Neutrophil (primary cell): ENCODE results near the gene TMEM229B.

Experiments
- H3K27ac ChIP-seq: fragments of 200-600 bp; sonication (generic); 2 replicates; pipeline ENCODE4 v1.5.1; 2016; ENCODE audit warnings: mild to moderate bottlenecking, moderate library complexity
- H3K27me3 ChIP-seq: fragments of 200-600 bp; sonication (generic); 2 replicates; pipeline ENCODE4 v1.6.0; 2016; ENCODE audit warnings: mild to moderate bottlenecking
- H3K36me3 ChIP-seq: fragments of 200-600 bp; sonication (generic); 2 replicates; pipeline ENCODE4 v1.5.1; 2017
- H3K4me1 ChIP-seq, 2 experiments: fragments of 200-600 bp in 1 of 2; sonication (generic) in 1 of 2; 1 replicate in 1 of 2; 2 replicates in 1 of 2; pipeline versions ENCODE4 v1.5.1 to v1.6.1; 2013 to 2016; ENCODE audit warnings: low read depth in 1 of 2, low read length in 1 of 2, mild to moderate bottlenecking in 1 of 2, moderate library complexity in 1 of 2; ENCODE audit not compliant: control insufficient read depth in 1 of 2, insufficient read depth in 1 of 2
- H3K4me3 ChIP-seq, 2 experiments: fragments of 200-600 bp in 1 of 2; sonication (generic) in 1 of 2; 1 replicate in 1 of 2; 2 replicates in 1 of 2; pipeline ENCODE4 v1.5.1; 2013 to 2016; ENCODE audit warnings: low read depth in 1 of 2, low read length in 1 of 2, mild to moderate bottlenecking in 1 of 2, moderate library complexity in 1 of 2
- H3K9me3 ChIP-seq: fragments of 200-600 bp; sonication (generic); 2 replicates; pipeline ENCODE4 v1.5.1; 2016
- TF ChIP-seq, protein P1 (sequence below): fragments of 200-600 bp; sonication (generic); IDR thresholded peaks from 2 replicates; pipeline ENCODE4 v1.5.1; 2016; ENCODE audit warnings: antibody characterized with exemption

The TMEM229B gene

DNA sequence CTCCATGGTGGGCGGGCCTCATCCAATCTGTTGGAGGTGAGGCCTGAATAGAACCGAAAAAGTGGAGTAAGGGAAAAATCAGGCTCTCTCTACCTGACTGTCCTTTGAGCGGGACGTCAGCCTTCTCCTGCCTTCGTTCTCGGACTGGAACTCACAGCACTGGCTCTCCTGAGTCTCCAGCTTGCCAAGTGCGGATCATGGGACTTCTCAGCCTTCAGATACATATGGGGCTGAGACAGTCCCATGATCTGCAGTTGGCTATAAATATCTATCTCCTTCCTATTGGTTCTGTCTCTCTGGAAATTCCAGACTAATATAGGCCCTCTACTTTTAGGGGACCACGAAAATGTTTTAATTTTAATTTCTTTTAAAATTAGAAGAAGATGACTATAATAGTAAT lies 46.8 kb downstream of the TMEM229B start:
- no peaks in the 10 kb centered on the region for H3K36me3 ChIP-seq
- H3K27me3 ChIP-seq, result peaks cover 24% of the 10 kb centered on the region
- TF ChIP-seq, protein P1, sequence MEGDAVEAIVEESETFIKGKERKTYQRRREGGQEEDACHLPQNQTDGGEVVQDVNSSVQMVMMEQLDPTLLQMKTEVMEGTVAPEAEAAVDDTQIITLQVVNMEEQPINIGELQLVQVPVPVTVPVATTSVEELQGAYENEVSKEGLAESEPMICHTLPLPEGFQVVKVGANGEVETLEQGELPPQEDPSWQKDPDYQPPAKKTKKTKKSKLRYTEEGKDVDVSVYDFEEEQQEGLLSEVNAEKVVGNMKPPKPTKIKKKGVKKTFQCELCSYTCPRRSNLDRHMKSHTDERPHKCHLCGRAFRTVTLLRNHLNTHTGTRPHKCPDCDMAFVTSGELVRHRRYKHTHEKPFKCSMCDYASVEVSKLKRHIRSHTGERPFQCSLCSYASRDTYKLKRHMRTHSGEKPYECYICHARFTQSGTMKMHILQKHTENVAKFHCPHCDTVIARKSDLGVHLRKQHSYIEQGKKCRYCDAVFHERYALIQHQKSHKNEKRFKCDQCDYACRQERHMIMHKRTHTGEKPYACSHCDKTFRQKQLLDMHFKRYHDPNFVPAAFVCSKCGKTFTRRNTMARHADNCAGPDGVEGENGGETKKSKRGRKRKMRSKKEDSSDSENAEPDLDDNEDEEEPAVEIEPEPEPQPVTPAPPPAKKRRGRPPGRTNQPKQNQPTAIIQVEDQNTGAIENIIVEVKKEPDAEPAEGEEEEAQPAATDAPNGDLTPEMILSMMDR, result no peak
- H3K4me1 ChIP-seq, result no peaks in the 10 kb centered on the region
- H3K27ac ChIP-seq, result no peak overlapping the region
- H3K4me3 ChIP-seq, result no peak overlapping the region
- H3K9me3 ChIP-seq, result no peaks in the 10 kb centered on the region

GRCh38 chr14:67441256-67441655 lies 47.3 kb downstream of the TMEM229B start:
- H3K27me3 ChIP-seq, result peaks cover 21% of the 10 kb centered on the region
- no peak overlapping the region for H3K27ac ChIP-seq
- H3K36me3 ChIP-seq, result no peaks in the 10 kb centered on the region
- TF ChIP-seq, protein P1, result no peak
- no peaks in the 10 kb centered on the region for H3K9me3 ChIP-seq
- H3K4me1 ChIP-seq, result no peaks in the 10 kb centered on the region
- no peak overlapping the region for H3K4me3 ChIP-seq

GRCh38 chr14:67440513-67440912 lies 48.0 kb downstream of the TMEM229B start:
- no peaks in the 10 kb centered on the region for H3K9me3 ChIP-seq
- H3K4me3 ChIP-seq, result no peak overlapping the region
- H3K27me3 ChIP-seq, result peaks cover 15% of the 10 kb centered on the region
- TF ChIP-seq, protein P1, result no peak
- H3K4me1 ChIP-seq, result no peaks in the 10 kb centered on the region
- no peak overlapping the region for H3K27ac ChIP-seq
- H3K36me3 ChIP-seq, result no peaks in the 10 kb centered on the region

DNA sequence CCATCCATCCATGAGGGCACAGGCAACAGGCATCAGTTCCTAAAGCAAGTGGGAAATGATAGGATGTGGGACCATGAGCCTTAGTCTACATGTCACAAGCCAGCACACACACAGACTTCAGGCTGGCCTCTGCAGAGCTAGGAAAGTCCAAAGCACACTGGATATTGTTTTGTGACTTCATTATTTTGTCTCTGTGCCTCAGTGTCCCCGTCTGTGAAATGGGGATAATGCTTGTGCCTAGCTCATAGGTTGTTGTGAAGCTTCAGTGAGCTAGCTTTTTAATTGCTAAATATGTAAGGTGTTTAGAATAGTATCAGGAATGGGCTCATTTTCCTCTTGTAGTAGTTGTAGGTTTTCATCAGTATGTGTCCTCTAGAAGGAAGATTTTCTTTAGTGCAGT lies 49.6 kb downstream of the TMEM229B start:
- Histone ChIP-seq H3K4me1 (no peaks in the 10 kb centered on the region), H3K4me3 (no peak overlapping the region), H3K9me3 (no peaks in the 10 kb centered on the region), H3K27me3 (peaks cover 14% of the 10 kb centered on the region), H3K36me3 (no peaks in the 10 kb centered on the region), H3K27ac (no peak overlapping the region)
- TF ChIP-seq, protein P1, result no peak

DNA sequence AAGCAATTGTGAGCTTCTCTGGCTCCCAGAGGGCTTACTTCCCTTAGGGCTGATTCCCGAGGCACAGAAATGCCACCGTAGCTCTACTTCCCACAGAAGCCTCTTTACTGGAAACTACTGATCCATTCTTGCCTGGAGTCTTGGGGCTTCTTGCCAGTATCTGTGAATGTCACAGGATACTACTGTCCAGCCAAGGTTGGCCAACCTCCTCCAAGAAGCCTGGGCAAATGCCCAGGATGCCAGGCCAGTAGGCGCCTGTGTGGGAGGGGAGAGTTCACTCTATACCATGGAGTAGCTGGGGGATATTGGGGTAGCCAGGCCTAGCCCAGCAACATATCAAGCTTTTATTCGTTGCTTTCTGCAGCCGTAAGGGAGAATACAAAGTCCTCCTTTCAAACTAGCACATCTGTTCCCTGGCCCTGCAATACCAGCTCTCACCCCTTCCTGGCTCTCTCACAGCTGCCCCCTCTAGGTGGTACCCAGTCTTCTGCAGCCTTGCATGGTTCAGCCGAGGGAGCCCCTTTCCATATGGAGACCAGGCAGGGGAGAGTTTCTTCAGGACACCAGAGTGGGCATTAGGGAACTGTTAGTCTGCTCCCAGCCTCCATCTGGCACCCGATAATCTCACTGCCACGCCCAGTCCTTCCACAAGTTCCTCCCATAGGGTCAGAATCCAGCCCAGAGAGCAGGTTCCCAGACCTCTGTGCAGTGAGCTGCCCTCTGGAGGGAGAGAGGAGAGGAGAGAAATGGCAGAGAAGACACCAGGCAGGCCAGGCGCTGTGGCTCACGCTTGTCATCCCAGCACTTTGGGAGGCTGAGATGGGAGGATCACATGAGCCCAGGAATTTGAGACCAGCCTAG lies 52.3 kb downstream of the TMEM229B start:
- Histone ChIP-seq H3K27ac (no peak overlapping the region), H3K9me3 (no peaks in the 10 kb centered on the region), H3K4me1 (no peaks in the 10 kb centered on the region), H3K36me3 (no peaks in the 10 kb centered on the region), H3K27me3 (peaks cover 11% of the 10 kb centered on the region), H3K4me3 (no peak overlapping the region)
- TF ChIP-seq, protein P1, result no peak
